MG63 (cell line): ENCODE measurements around the gene P2RY10. TPM values are rescaled to one million over a fixed set of nuclear protein-coding genes. Genes with fewer than 3 reads are reported as not detected.

ENCODE experiments used
- DNase-seq: peaks from one replicate; pipeline ENCODE4 v3.0.0-alpha.2; 2020
- H3K27me3 ChIP-seq: fragments of 250-450 bp; sonication (Bioruptor Pico); 2 replicates; pipeline ENCODE4 v1.5.1; 2020; ENCODE audit warnings: mild to moderate bottlenecking, moderate library complexity
- H3K36me3 ChIP-seq: fragments of 250-450 bp; sonication (Bioruptor Pico); 2 replicates; pipeline ENCODE4 v1.5.1; 2020; ENCODE audit warnings: mild to moderate bottlenecking, moderate library complexity
- H3K4me3 ChIP-seq: fragments of 250-450 bp; sonication (Bioruptor Pico); 2 replicates; pipeline ENCODE4 v1.5.1; 2020; ENCODE audit warnings: mild to moderate bottlenecking, moderate library complexity
- H3K9me3 ChIP-seq: fragments of 250-450 bp; sonication (Bioruptor Pico); 2 replicates; pipeline ENCODE4 v1.5.1; 2020; ENCODE audit warnings: mild to moderate bottlenecking, moderate library complexity
- total RNA-seq: library from RNA; depleted of rRNA; stranded (reverse); fragments of >200 nt; shearing (Covaris generic); gene quantifications from 2 replicates; pipeline ENCODE4 v1.2.3, GENCODE V29; 2014; ENCODE audit warnings: low replicate concordance; rRNA removed

Gene P2RY10, protein sequence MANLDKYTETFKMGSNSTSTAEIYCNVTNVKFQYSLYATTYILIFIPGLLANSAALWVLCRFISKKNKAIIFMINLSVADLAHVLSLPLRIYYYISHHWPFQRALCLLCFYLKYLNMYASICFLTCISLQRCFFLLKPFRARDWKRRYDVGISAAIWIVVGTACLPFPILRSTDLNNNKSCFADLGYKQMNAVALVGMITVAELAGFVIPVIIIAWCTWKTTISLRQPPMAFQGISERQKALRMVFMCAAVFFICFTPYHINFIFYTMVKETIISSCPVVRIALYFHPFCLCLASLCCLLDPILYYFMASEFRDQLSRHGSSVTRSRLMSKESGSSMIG
- total RNA-seq: not detected in 2 replicates

- Histone ChIP-seq H3K9me3 (no peaks in the 10 kb centered on the region), H3K27me3 (no peaks in the 10 kb centered on the region)
- no peak for DNase-seq
Measured at GRCh38 chrX:78945186-78945912, at the start of gene P2RY10. Gene P2RY10 (plus strand): TSS chrX:78945391. CDS start chrX:78960521, 15,130 bp downstream.

GRCh38 chrX:78922754-78923153, 22.4 kb upstream of the P2RY10 start:
- no peaks in the 10 kb centered on the region for H3K36me3 ChIP-seq
- H3K9me3 ChIP-seq: no peaks in the 10 kb centered on the region
- no peak overlapping the region for H3K4me3 ChIP-seq
- H3K27me3 ChIP-seq: no peaks in the 10 kb centered on the region
- no peak for DNase-seq

More at GRCh38 chrX:78945186-78945912, at the start of gene P2RY10:
- Histone ChIP-seq H3K36me3 (no peaks in the 10 kb centered on the region), H3K4me3 (no peak within 1 kb of the TSS)

DNA sequence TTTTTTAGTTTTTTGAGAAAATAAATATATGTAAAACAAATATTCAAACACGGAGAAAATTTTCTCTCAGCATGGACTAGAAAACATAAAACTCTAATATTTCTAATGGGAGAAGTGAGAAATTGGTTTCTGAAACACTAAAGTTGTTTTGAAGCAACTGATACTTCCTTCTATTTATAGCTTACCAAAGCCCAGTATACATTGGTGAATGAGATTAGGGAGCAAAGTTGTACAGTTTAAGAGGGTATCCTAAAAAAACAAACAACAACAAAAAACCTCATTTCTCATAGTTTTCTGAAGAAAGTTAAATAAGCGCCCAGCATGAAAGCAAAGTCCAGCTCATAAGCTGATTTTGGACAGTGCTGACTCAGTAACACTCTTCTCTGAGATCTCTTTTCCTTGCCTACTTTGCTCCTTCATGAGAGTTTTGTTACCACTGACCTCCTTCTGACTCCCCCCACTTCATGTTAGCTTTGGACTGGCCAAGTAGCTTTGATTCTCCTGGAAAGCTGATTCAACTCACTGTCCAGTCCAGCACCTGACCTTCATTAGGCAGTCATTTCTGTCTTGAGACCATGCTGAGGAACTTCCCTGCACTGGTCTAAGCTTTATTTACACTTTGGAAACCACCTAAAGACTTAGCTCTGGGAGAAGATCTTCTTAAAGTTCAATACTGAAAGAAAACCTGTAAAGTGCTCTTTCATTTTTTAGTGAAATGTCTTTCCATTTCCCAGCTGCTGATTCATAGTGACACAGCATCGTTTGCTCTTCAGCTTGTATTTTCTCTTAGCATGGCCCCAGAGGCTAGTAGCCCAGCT, 21.8 kb upstream of the P2RY10 start:
- Histone ChIP-seq H3K27me3 (no peaks in the 10 kb centered on the region), H3K36me3 (no peaks in the 10 kb centered on the region)
- DNase-seq: no peak

DNA sequence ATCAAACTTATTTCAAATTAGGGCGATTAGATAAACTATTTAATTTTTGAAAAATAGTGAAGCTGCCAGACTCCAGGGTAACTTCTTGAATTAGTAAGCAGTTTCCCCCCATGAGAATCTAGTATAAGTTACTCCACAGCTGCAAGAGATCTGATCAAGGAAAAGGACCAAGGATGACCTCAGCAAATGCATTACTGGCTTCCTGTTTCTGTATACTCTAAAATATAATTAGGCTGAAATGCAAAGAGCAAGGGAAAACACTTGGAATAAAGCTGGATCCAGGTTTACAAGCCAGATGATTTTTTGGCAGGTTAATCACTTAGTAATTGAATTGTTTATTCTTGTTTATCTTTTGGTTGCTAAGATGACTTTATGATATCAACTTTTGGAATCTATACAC, 13.4 kb upstream of the P2RY10 start:
- no peaks in the 10 kb centered on the region for H3K9me3 ChIP-seq
- no peak for DNase-seq
- H3K4me3 ChIP-seq: no peak overlapping the region
- no peaks in the 10 kb centered on the region for H3K27me3 ChIP-seq
- no peaks in the 10 kb centered on the region for H3K36me3 ChIP-seq

More for the DNA sequence above, 21.8 kb upstream of the P2RY10 start:
- Histone ChIP-seq H3K9me3 (no peaks in the 10 kb centered on the region), H3K4me3 (no peak overlapping the region)

- H3K36me3 ChIP-seq: no peaks in the 10 kb centered on the region
- no peak for DNase-seq
- H3K9me3 ChIP-seq: no peaks in the 10 kb centered on the region
- H3K4me3 ChIP-seq: no peak overlapping the region
- no peaks in the 10 kb centered on the region for H3K27me3 ChIP-seq
Measured at GRCh38 chrX:78934866-78935265, 10.3 kb upstream of the P2RY10 start.

DNA sequence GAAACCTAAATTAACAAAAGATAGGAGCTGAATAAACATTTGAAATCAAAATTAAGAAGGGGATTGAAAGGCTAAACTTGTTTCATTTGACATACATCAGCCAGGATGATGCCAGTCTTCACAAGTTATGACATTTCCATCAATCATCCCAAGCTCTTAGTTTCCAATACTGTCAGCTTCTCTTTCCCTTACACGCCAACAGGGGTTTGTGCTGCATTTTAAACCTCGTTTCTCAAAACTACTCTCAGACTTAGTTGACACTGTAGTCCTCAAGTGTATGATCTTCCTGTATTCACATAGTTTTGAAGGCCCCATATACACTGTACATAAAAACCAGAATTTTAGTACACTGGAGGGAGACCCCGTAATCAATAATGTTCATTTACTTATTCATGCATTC, 840 bp upstream of the P2RY10 start:
- Histone ChIP-seq H3K27me3 (no peaks in the 10 kb centered on the region), H3K36me3 (no peaks in the 10 kb centered on the region), H3K4me3 (no peak overlapping the region), H3K9me3 (no peaks in the 10 kb centered on the region)
- no peak for DNase-seq

- no peaks in the 10 kb centered on the region for H3K27me3 ChIP-seq
- H3K36me3 ChIP-seq: no peaks in the 10 kb centered on the region
- H3K4me3 ChIP-seq: no peak overlapping the region
- no peak for DNase-seq
- no peaks in the 10 kb centered on the region for H3K9me3 ChIP-seq
Measured at GRCh38 chrX:78946178-78946931, 1.2 kb downstream of the P2RY10 start.

- Histone ChIP-seq H3K9me3 (no peaks in the 10 kb centered on the region), H3K36me3 (no peaks in the 10 kb centered on the region), H3K4me3 (no peak overlapping the region), H3K27me3 (no peaks in the 10 kb centered on the region)
- DNase-seq: no peak
Measured at GRCh38 chrX:78950009-78950835, 5.0 kb downstream of the P2RY10 start.

GRCh38 chrX:78957049-78957767, 12.0 kb downstream of the P2RY10 start:
- H3K27me3 ChIP-seq: no peaks in the 10 kb centered on the region
- H3K36me3 ChIP-seq: no peaks in the 10 kb centered on the region
- H3K4me3 ChIP-seq: no peak overlapping the region
- no peaks in the 10 kb centered on the region for H3K9me3 ChIP-seq
- DNase-seq: no peak

- H3K36me3 ChIP-seq: no peaks in the 10 kb centered on the region
Measured at GRCh38 chrX:78957768-78958130, 12.6 kb downstream of the P2RY10 start.

DNA sequence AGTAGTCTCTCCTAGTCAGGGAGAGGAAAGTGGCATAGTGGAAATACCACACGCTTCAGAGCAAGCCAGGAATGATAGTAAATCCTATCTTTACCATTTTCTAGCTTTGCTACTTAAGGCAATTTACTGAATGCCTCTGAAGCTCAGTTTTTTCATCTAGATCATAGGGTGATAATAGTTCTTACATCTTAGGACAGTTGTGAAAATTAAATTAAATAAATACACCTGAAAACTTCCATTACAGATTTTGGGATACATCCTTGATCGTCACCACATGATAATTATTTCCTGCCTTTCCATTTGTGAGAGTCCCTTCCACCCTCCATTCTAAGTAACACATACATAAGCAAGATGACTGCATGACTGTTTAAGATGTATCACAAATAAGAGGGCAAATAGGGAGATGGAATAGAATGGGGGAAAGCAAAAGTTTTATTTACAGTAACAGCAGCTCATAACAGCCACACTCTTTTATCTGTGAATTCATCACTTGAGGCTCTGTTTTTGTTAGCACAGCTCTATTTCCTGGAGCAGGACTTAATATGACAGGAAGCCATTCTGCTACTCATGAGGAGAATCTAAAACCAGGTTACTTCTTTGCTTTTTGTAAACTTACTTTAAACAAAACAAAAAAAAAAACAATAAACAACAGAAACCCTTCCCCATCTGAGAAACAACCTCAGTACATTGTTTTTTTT, 13.4 kb downstream of the P2RY10 start:
- no peak overlapping the region for H3K4me3 ChIP-seq
- H3K36me3 ChIP-seq: no peaks in the 10 kb centered on the region
- no peaks in the 10 kb centered on the region for H3K27me3 ChIP-seq
- DNase-seq: no peak
- no peaks in the 10 kb centered on the region for H3K9me3 ChIP-seq

More at GRCh38 chrX:78957768-78958130, 12.6 kb downstream of the P2RY10 start:
- DNase-seq: no peak
- Histone ChIP-seq H3K4me3 (no peak overlapping the region), H3K27me3 (no peaks in the 10 kb centered on the region), H3K9me3 (no peaks in the 10 kb centered on the region)

DNA sequence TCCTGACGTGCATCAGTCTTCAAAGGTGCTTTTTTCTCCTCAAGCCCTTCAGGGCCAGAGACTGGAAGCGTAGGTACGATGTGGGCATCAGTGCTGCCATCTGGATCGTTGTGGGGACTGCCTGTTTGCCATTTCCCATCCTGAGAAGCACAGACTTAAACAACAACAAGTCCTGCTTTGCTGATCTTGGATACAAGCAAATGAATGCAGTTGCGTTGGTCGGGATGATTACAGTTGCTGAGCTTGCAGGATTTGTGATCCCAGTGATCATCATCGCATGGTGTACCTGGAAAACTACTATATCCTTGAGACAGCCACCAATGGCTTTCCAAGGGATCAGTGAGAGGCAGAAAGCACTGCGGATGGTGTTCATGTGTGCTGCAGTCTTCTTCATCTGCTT, 15.7 kb downstream of the P2RY10 start:
- Histone ChIP-seq H3K27me3 (no peaks in the 10 kb centered on the region), H3K4me3 (no peak overlapping the region), H3K9me3 (no peaks in the 10 kb centered on the region), H3K36me3 (no peaks in the 10 kb centered on the region)
- DNase-seq: no peak

DNA sequence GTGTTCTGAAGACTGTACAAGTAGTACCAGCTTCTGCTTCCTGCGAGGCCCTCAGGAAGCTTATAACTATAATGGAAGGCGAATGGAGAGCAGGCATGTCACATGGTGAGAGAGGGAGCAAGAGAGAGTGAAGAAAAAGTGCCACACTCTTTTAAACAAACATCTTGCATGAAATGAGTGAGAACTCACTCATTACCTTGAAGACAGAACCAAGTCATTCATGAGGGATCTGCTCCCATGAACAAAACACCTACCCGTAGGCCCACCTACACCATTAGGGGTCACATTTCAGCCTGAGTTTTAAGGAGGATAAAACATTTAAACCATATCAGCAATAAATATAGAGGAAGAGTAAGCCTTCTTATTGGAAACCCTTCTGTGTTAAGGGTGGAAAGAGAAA, 19.4 kb downstream of the P2RY10 start:
- Histone ChIP-seq H3K27me3 (no peaks in the 10 kb centered on the region), H3K9me3 (no peaks in the 10 kb centered on the region), H3K4me3 (no peak overlapping the region), H3K36me3 (no peaks in the 10 kb centered on the region)
- DNase-seq: no peak

DNA sequence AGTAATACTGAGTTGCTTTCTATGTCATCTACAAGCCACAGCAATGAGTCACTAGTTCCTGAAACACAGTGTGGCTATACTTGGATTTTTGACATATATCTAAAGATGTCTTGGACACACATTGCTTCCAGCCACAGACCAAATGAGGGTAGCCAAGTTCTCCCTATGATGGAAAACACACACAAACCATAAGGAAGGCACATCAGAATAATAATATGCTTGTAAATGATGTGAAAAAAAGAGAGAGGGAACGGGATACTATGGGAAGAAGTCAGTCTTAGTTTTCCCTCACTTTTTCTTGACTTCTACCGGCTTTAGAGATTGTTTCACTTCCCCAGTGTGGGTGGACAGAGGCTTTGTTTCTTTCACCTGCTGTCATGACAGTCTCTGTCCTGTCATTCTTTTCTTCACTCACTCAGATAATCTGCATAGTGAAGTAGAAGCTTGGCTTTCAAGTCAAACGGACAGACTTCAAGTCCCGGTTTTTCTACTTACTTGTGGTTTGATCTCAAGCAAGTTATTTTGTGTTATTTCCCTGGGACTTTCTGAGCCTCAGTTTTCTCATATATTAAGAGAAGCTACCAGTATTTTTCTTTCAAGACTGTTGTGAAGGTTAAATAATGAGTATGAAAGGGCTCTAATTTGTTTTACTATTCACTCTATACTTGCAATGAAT, 34.7 kb downstream of the P2RY10 start:
- H3K27me3 ChIP-seq: no peaks in the 10 kb centered on the region
- H3K4me3 ChIP-seq: no peak overlapping the region
- no peaks in the 10 kb centered on the region for H3K9me3 ChIP-seq
- no peak for DNase-seq
- no peaks in the 10 kb centered on the region for H3K36me3 ChIP-seq
